EL (cell line): Measurements from ENCODE around the gene VWC2.
"Not testable (repeated sequence)": the region's sequence is repeated elsewhere in the genome, so short reads cannot be mapped to it uniquely, and the experiment has no call there.

ENCODE experiments used
- DNase-seq: peaks from one replicate; pipeline ENCODE4 v3.0.0-alpha.2; 2016

Gene VWC2

GRCh38 chr7:49787980-49788379 lies 14.5 kb downstream of the VWC2 start:
- no peak for DNase-seq

DNA sequence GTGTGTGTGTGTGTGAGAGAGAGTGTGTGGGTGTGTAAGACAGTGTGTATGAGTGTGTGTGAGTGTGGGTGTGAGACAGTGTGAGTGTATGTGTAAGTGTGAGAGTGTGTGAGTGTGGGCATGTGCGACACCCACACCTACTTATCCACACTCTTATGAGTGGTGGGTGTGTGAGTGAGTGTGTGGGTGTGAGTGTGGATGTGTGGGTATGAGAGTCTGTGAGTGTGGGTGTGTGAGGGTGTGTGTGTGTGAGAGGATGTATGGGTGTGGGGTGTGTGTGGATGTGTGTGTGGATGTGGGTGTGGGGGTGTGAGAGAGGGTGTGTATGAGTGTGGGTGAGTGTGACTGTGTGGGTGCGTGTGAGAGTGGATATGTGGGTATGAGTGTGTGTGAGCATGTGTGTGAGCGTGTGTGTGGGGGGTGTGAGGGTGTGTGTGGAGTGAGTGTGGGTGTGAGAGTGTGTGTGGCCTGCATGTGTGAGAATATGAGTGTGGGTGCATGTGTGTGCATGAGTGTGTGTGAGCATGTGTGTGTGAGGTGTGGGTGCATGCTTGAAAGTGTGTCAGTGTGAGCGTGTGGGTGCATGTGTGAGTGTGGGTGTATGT lies 15.1 kb downstream of the VWC2 start:
- no peak for DNase-seq

DNA sequence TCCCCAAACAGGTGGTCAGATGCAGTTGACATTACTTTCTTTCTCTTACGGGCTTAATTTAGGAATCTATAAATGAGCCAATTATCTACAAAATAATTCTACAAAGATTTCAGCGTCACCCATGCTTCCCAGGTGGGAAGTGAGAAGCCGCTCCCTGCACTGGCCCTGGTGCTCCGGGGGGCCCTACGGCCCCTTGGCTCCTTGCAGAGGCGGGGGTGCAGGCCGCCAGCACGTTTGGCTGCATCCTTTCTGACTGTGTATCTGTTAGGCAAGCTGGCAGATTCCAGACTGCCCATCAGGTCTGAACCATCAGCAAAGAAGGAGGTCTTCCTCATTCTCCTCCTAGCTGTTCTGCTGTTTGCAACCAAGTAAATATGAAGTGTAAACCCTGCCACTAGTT lies 16.3 kb downstream of the VWC2 start:
- DNase-seq: no peak

- DNase-seq: no peak
Observed at GRCh38 chr7:49790209-49790608, 16.8 kb downstream of the VWC2 start.

GRCh38 chr7:49791088-49791741 lies 17.8 kb downstream of the VWC2 start:
- DNase-seq: no peak

- no peak for DNase-seq
Observed at GRCh38 chr7:49797987-49798660, 24.7 kb downstream of the VWC2 start.

DNA sequence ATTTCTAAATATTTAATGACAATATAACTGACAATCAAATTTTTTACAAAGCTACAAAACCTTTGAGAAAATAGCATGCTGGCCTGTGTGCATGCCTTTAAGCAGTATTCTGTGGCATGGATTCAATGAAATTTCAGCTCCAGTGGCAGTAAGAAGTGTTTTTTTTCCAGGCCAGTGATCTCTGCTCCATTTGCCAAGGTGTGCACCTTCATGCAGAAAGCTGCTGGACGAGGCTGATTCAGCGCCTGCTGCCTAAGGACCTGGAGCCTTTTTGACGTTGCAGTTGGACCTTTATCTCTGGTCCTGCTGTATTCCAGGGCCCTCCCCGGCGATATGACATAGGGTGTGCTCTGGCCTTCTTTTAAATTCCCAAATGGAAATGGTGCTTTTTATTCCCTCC lies 26.6 kb downstream of the VWC2 start:
- no peak for DNase-seq

DNA sequence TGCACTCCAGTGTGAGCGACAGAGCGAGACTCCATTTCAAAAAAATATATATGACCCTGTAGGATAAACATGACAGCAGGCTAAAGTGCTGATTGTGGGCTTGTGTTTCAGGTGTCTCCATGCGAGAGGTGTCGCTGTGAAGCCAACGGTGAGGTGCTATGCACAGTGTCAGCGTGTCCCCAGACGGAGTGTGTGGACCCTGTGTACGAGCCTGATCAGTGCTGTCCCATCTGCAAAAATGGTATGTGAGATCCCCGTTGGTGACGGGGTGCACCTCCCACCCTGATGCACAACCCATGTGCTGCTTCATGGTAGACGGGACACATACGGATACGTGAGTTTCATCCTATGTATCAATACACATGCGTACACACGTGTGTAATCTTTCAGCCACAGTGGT lies 29.2 kb downstream of the VWC2 start:
- no peak for DNase-seq

GRCh38 chr7:49803812-49804211 lies 30.4 kb downstream of the VWC2 start:
- DNase-seq: no peak

- no peak for DNase-seq
Observed at GRCh38 chr7:49805371-49806007, 32.1 kb downstream of the VWC2 start.

DNA sequence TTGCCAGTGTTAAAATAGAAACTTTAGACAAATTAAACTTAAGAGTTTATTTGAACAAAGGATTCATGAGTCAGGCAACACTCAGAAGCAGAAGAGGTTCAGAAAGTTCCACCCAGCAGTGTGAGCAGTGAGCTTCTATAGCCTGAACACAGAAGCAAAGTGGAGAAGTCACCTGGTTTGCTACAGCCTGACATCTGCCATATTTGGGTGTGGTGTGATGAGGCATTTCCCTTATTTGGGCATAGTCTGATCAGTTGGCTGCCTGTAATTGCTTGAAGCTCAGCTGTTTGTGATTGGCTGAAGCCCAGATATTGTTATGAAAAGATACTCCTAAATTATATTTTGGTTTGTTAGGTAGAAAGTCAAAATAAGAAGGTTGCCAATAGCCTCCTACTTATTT lies 39.1 kb downstream of the VWC2 start:
- DNase-seq: no peak

DNA sequence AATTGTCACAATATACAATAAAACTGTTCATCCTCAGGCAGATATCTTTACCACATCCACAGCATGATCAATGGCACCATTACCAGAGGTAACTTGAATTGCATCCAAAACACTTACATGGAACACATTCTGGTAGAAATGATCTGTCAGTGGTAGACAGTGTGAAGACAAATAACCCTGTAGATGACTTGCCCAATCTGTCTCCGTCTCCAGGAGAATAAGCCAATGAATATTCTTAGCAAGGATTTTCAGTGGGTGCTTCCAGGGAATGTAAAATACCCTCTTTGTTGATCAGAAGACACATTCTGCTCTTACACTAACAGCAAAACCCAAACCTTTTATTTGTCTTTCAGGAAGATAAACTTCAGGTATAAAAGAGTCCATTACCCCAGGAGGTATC lies 43.8 kb downstream of the VWC2 start:
- no peak for DNase-seq

DNA sequence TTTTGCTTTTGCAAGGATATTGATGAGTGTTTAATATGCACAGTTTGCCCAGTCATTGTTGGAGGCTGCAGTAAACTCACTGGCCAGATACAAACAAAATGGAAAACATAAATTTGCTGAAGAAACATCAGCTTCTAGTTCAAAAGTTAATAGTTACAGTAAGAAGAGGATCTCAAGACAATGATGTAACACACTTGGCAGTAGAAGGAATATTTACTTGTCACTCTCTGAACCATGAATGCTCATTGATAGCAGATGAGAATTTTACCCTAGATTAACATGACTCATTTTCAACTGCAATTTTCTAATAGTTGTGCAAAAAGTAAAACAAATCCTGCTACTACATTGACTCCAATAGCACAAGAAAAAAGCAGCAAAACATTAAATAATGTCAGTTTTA lies 47.7 kb downstream of the VWC2 start:
- no peak for DNase-seq

- DNase-seq: no peak
Observed at GRCh38 chr7:49822856-49823255, 49.4 kb downstream of the VWC2 start.

DNA sequence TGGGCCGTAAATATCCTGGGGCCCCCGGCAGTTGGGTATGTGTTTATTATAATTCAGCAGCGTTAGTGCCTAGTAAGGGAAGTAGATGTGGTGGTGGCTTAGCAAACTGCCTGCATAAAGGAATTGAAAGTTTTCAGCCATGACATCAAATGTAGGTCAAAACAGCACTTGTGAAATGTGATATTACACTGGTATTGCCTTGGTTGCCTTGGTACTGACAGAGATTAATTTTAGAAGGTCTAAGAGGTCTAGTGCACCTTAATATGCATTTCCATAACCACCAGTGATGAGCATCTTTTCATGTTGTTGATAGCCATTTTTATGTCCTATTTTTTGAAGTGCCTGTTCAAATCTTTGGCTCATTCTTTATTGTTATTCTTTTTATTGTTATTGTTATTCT lies 50.1 kb downstream of the VWC2 start:
- no peak for DNase-seq

DNA sequence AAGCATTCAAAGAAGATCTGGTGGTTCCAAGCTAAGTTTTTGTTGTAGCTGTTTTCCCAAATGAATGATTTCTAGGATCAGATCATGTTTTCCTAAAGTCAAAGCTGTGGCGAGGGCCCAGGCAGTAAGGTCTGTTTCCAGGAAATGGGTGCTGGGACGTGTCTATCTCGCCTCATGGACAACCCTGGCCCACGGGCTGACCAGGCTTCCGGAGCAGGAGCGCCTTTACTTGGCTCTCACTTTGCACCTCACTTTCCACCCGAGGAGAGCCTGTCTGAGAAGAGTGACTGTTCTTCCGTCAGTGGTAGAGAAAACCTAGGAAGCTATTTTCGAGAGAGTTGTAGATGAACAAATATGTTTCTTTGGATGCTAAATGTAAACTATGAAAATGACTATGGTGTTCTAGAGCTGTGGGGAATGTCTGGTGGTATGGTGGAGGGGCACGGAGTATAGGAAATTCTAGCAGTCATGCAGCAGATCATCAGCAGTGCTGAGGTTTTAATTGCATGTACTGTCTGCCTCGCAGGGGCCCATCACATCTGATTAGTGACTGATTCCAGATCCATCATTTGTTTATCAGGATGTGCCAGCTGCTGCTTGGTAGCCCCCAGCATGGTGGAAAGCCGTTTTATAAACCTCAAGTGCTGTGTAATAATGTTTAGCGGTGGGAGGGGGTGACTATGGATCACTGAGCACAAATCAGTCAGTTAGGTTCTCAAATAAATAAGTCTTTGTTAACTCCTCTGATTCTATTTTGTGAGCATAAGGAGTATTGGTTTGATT lies 66.6 kb downstream of the VWC2 start:
- DNase-seq: no peak

GRCh38 chr7:49840751-49841405 lies 67.4 kb downstream of the VWC2 start:
- DNase-seq: no peak

DNA sequence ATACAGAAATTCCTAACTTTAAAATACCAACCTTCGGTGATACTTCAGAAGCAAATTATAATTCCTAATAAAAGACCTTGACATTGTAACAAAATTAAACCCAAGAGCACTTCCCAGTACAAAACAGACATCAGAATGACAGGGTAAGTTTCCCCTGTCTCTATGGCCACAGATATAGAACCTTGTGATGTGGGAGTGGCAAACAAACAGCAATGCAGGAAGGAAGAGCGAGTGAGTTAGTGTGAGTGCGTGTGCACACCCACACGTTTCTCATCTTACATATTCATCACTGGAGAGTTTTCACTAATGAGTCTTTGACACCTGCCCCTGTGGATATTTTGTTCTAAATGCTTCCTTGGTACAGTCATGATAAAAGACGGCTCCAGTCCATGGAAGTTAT lies 72.2 kb downstream of the VWC2 start:
- no peak for DNase-seq

GRCh38 chr7:49848211-49848841 lies 74.9 kb downstream of the VWC2 start:
- DNase-seq: no peak

DNA sequence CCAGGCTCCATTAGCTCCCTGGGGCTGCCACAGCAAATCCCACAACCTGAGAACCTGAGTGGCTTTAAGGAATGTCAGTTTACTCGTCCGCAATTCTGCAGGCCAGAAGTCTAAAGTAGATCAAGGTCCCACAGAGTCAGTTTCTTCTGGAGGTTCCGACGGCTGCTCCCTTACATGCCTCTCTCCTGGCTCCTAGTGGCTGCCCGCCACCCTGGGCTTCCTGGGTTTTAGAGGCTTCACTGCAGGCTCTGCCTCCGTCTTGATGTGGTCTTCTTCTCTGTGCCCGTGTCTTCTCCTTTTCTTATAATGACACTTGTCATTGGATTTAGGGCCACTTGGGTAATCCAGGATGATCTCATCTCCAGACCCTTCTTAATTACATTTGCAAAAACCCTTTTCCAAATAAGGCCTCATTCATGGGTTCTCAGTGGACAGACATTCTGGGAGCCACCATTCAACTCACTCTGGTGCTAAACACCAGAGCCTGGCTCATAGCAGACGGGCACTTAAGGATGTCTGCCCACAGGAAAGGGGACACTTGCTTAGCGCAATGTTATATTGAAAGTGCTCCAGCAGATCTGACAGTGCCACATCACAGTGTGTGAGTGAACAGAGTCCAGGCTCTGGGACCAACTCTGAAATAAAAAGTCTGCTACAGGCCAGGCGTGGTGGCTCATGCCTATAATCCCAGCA lies 77.6 kb downstream of the VWC2 start:
- DNase-seq: no peak

DNA sequence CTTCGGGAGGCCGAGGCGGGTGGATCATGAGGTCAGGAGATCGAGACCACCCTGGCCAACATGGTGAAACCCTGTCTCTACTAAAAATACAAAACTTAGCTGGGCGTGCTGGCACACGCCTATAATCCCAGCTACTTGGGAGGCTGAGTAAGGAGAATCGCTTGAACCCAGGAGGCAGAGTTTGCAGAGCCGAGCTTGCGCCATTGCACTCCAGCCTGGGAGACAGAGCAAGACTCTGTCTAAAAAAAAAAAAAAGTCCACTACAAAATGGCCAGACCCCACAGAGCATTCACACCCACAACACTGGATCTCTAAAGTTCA lies 78.1 kb downstream of the VWC2 start:
- not testable (repeated sequence) for DNase-seq
